AG09319 (cell line): ENCODE data around the gene MCC.

Experiments
- DNase-seq: peaks from one replicate; pipeline ENCODE4 v3.0.0-alpha.2; 2010; ENCODE audit warnings: low read depth; ENCODE audit errors: extremely low read depth
- CTCF ChIP-seq: IDR thresholded peaks from 2 replicates; pipeline ENCODE4 v1.5.1; 2011; ENCODE audit warnings: low read depth, mild to moderate bottlenecking, inconsistent platforms, low read length, moderate library complexity

Gene MCC

GRCh38 chr5:113508756-113509155, 20.5 kb upstream of the MCC start:
- no peak for DNase-seq
- no peak for TF ChIP-seq CTCF

GRCh38 chr5:113507601-113508000, 19.3 kb upstream of the MCC start:
- DNase-seq = no peak
- no peak for TF ChIP-seq CTCF

- no peak for DNase-seq
- no peak for TF ChIP-seq CTCF
These were observed 16.9 kb upstream of the MCC start for GRCh38 chr5:113505181-113505580.

GRCh38 chr5:113503146-113503545, 14.9 kb upstream of the MCC start:
- no peak for DNase-seq
- TF ChIP-seq CTCF = no peak

- TF ChIP-seq CTCF = no peak
- no peak for DNase-seq
These were observed 13.8 kb upstream of the MCC start for GRCh38 chr5:113502073-113502472.

GRCh38 chr5:113495422-113495841, 7.2 kb upstream of the MCC start:
- TF ChIP-seq CTCF = no peak
- DNase-seq = no peak

GRCh38 chr5:113493446-113493845, 5.2 kb upstream of the MCC start:
- DNase-seq = no peak
- TF ChIP-seq CTCF = no peak
